Hematopoietic multipotent progenitor cell treated with erythropoietin and hydrocortisone succinate and interleukin-3 and kit ligand, for 15 days (in vitro differentiated cells): ENCODE data around the gene MON2.
A peak's percentile ranks its signal among the peaks of the same experiment; 100 is the strongest.
"Not testable (repeated sequence)": the region's sequence is repeated elsewhere in the genome, so short reads cannot be mapped to it uniquely, and the experiment has no call there.

ENCODE experiments used
- DNase-seq: peaks from one replicate; pipeline ENCODE4 v3.0.0-alpha.2; 2015; ENCODE audit warnings: low spot score

Gene MON2

GRCh38 chr12:62466594-62467491, at the start of gene MON2:
Gene MON2, plus strand, starts transcription at chr12:62466826. Its CDS starts 382 bp downstream, at chr12:62467208.
- DNase-seq: peak; percentile 86

GRCh38 chr12:62426089-62426488, 40.5 kb upstream of the MON2 start:
- DNase-seq: no peak

- no peak for DNase-seq
These were observed 37.2 kb upstream of the MON2 start for GRCh38 chr12:62429457-62429856.

- no peak for DNase-seq
These were observed 31.9 kb upstream of the MON2 start for GRCh38 chr12:62434494-62435302.

GRCh38 chr12:62435303-62436163, 31.1 kb upstream of the MON2 start:
- no peak for DNase-seq

GRCh38 chr12:62436164-62436503, 30.5 kb upstream of the MON2 start:
- no peak for DNase-seq

GRCh38 chr12:62438098-62438692, 28.4 kb upstream of the MON2 start:
- DNase-seq: peak; percentile 64

GRCh38 chr12:62446754-62447452, 19.7 kb upstream of the MON2 start:
- no peak for DNase-seq

GRCh38 chr12:62448436-62448835, 18.2 kb upstream of the MON2 start:
- no peak for DNase-seq

- not testable (repeated sequence) for DNase-seq
These were observed 11.2 kb upstream of the MON2 start for GRCh38 chr12:62455429-62455828.

GRCh38 chr12:62458626-62459025, 8.0 kb upstream of the MON2 start:
- DNase-seq: no peak

- no peak for DNase-seq
These were observed 6.7 kb upstream of the MON2 start for GRCh38 chr12:62459976-62460375.

- DNase-seq: not testable (repeated sequence)
These were observed 5.3 kb upstream of the MON2 start for GRCh38 chr12:62461171-62461837.

GRCh38 chr12:62463252-62463651, 3.4 kb upstream of the MON2 start:
- not testable (repeated sequence) for DNase-seq

- DNase-seq: peak; percentile 9
These were observed 520 bp upstream of the MON2 start for GRCh38 chr12:62466018-62466593.

GRCh38 chr12:62468397-62468796, 1.8 kb downstream of the MON2 start:
- no peak for DNase-seq

- DNase-seq: no peak
These were observed 2.3 kb downstream of the MON2 start for GRCh38 chr12:62468935-62469334.

GRCh38 chr12:62469704-62470103, 3.1 kb downstream of the MON2 start:
- DNase-seq: no peak

GRCh38 chr12:62471734-62472133, 5.1 kb downstream of the MON2 start:
- no peak for DNase-seq

GRCh38 chr12:62472472-62472871, 5.8 kb downstream of the MON2 start:
- DNase-seq: no peak
